ENCODE measurements around the gene NOD2. TPM values are rescaled to one million over a fixed set of nuclear protein-coding genes. Genes with fewer than 3 reads are reported as not detected.

The NOD2 gene
- total and polyA plus RNA-seq, 2 of the 13 experiments (the other 11 are each of a cell fraction or from before 2014, with no cell fraction given): 0.27 to 0.81 TPM

- TF ChIP-seq AKNA (CRISPR knock-in tag; IDR thresholded peaks at IDR 0.05; ENCODE audit: borderline replicate concordance) (no peak), FOSL1 (CRISPR knock-in tag; IDR thresholded peaks at IDR 0.05; ENCODE audit: borderline replicate concordance) (no peak), ZMYM3 (CRISPR knock-in tag; IDR thresholded peaks at IDR 0.05) (peak; percentile 77; the same call in 1 of the 2 replicates), GFI1 (CRISPR knock-in tag; IDR thresholded peaks at IDR 0.05; ENCODE audit: borderline replicate concordance) (no peak), ZSCAN21 (CRISPR knock-in tag; IDR thresholded peaks at IDR 0.05; ENCODE audit: borderline replicate concordance) (0 out of 2 replicates have a peak, but pooled peaks have one; percentile 24), ISX (CRISPR knock-in tag; conservative IDR thresholded peaks at IDR 0.05) (no peak), NR2F2 (IDR thresholded peaks at IDR 0.05; ENCODE audit: borderline replicate concordance, low read depth) (no peak), HNRNPH1 (optimal IDR thresholded peaks at IDR 0.05; ENCODE audit: low read depth, low read length) (no peak), KLF6 (CRISPR knock-in tag; IDR thresholded peaks at IDR 0.05) (0 out of 2 replicates have a peak, but pooled peaks have one; percentile 44), NR2F6 (IDR thresholded peaks at IDR 0.05) (no peak), NR2F6 (CRISPR knock-in tag; IDR thresholded peaks at IDR 0.05) (0 out of 2 replicates have a peak, but pooled peaks have one; percentile 4), HDAC6 (IDR thresholded peaks at IDR 0.05; ENCODE audit: low read depth, low read length) (no peak), KLF16 (CRISPR knock-in tag; IDR thresholded peaks at IDR 0.05) (peak in 1 of 2 experiments; percentile 58; a peak in 1 of 4 replicates), ZBTB38 (CRISPR knock-in tag; IDR thresholded peaks at IDR 0.05) (no peak), YY1 (IDR thresholded peaks at IDR 0.05; ENCODE audit: insufficient read depth, insufficient replicate concordance, low read depth, low read length) (peak; percentile 28), NFYB (CRISPR knock-in tag; IDR thresholded peaks at IDR 0.05) (no peak), GATA4 (IDR thresholded peaks at IDR 0.05; ENCODE audit: borderline replicate concordance, low read depth) (no peak), U2AF2 (IDR thresholded peaks at IDR 0.05; ENCODE audit: low read depth, low read length) (no peak), RFXAP (CRISPR knock-in tag; IDR thresholded peaks at IDR 0.05; ENCODE audit: borderline replicate concordance) (0 out of 2 replicates have a peak, but pooled peaks have one; percentile 6), CBX2 (IDR thresholded peaks at IDR 0.05; ENCODE audit: low read depth, low read length) (no peak), CBX2 (CRISPR knock-in tag; IDR thresholded peaks at IDR 0.05; ENCODE audit: low read depth) (no peak), TAF15 (IDR thresholded peaks at IDR 0.05; ENCODE audit: low read depth, low read length, poor library complexity, severe bottlenecking) (no peak), TMF1 (CRISPR knock-in tag; IDR thresholded peaks at IDR 0.05; ENCODE audit: low read depth) (no peak), ATAD3A (CRISPR knock-in tag; IDR thresholded peaks at IDR 0.05) (no peak), ZNF44 (CRISPR knock-in tag; IDR thresholded peaks at IDR 0.05) (peak; percentile 86; the same call in 1 of the 2 replicates), MTA1 (CRISPR knock-in tag; IDR thresholded peaks at IDR 0.05; ENCODE audit: borderline replicate concordance) (no peak), NAIF1 (CRISPR knock-in tag; IDR thresholded peaks at IDR 0.05; ENCODE audit: borderline replicate concordance) (0 out of 2 replicates have a peak, but pooled peaks have one; percentile 41)
These were observed 28.1 kb upstream of the NOD2 start (continued) for GRCh38 chr16:50665128-50665878.

Data from HepG2 (cell line).